Progenitor cell of endocrine pancreas (in vitro differentiated cells): ENCODE results near the gene DCLRE1C. TPM values are rescaled to one million over a fixed set of nuclear protein-coding genes. Genes with fewer than 3 reads are reported as not detected.
A peak's percentile ranks its signal among the peaks of the same experiment; 100 is the strongest.

ENCODE experiments used
- DNase-seq: peaks from one replicate; pipeline ENCODE4 v3.0.0; 2021; ENCODE audit warnings: low spot score; ENCODE audit not compliant: unreplicated experiment
- H3K27ac Mint-ChIP-seq: 2 replicates; pipeline ENCODE4 v1.8.0; 2021; ENCODE audit warnings: mild to moderate bottlenecking, moderate library complexity, mixed read lengths
- H3K27me3 Mint-ChIP-seq: 2 replicates; pipeline ENCODE4 v1.8.0; 2021; ENCODE audit warnings: mixed read lengths
- H3K36me3 Mint-ChIP-seq: 2 replicates; pipeline ENCODE4 v1.8.0; 2022; ENCODE audit warnings: mixed read lengths; ENCODE audit not compliant: insufficient read depth
- H3K4me1 Mint-ChIP-seq: 2 replicates; pipeline ENCODE4 v1.8.0; 2021; ENCODE audit warnings: low read depth, mixed read lengths
- H3K4me3 Mint-ChIP-seq: 2 replicates; pipeline ENCODE4 v1.8.0; 2021; ENCODE audit warnings: low read depth, mild to moderate bottlenecking, moderate library complexity, mixed read lengths
- H3K9me3 Mint-ChIP-seq: 2 replicates; pipeline ENCODE4 v1.8.0; 2021; ENCODE audit warnings: low read depth, mixed read lengths
- total RNA-seq: library from RNA; stranded (reverse); gene quantifications from 2 replicates; pipeline ENCODE4 v1.2.1, GENCODE V29; 2021
- TF ChIP-seq, protein P1 (sequence below): fragments of 200-600 bp; sonication (generic); IDR thresholded peaks from one replicate; pipeline ENCODE4 v1.5.0; 2021; ENCODE audit warnings: antibody characterized with exemption, mild to moderate bottlenecking; ENCODE audit not compliant: unreplicated experiment

The DCLRE1C gene
- total RNA-seq, 1 donor from 2014 or later = 13.5 TPM

DNA sequence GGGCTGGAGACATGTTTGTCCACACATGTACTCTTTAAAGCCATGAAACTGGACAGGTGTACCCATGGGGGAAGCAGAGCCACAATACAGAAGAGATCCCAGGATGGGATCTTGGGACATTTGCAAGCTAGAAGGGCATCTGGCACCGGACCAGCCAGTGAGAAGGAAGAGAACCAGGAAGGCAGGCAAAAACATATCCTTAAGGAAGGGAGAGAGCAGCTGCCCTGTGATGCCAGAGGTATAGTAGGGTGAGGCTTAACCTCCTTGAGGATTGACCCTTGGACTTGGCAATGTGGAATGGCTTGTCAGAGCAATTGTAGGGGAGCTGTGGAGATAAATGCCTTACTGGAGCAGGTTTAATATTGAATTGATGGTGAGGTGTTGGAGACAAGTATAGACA is 93.1 kb downstream of the DCLRE1C start:
- Mint-ChIP-seq H3K9me3 (no peaks in the 10 kb centered on the region), H3K27ac (no peak overlapping the region), H3K27me3 (no peaks in the 10 kb centered on the region), H3K36me3 (peaks cover 15% of the 10 kb centered on the region), H3K4me1 (peaks cover 4% of the 10 kb centered on the region), H3K4me3 (no peak overlapping the region)
- TF ChIP-seq, protein P1, sequence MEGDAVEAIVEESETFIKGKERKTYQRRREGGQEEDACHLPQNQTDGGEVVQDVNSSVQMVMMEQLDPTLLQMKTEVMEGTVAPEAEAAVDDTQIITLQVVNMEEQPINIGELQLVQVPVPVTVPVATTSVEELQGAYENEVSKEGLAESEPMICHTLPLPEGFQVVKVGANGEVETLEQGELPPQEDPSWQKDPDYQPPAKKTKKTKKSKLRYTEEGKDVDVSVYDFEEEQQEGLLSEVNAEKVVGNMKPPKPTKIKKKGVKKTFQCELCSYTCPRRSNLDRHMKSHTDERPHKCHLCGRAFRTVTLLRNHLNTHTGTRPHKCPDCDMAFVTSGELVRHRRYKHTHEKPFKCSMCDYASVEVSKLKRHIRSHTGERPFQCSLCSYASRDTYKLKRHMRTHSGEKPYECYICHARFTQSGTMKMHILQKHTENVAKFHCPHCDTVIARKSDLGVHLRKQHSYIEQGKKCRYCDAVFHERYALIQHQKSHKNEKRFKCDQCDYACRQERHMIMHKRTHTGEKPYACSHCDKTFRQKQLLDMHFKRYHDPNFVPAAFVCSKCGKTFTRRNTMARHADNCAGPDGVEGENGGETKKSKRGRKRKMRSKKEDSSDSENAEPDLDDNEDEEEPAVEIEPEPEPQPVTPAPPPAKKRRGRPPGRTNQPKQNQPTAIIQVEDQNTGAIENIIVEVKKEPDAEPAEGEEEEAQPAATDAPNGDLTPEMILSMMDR = no peak
- no peak for DNase-seq

DNA sequence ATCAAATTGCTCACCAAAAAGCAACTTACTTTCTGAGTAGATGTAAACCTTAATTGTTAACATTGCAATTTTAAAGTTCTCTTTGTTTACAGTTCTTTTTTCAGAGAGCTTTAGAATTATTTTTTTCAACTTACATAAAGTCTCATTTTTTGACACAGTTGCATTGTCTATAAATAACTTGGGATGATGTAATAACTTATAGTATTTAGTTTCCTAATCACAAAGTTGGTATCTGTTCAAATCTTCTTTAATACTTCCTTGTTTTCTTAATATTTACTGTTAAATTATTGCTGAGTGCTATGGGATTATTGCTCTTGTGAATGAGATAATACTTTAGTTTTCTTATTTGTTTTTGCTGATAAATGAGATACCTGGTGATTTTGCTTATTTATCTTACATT is 94.1 kb downstream of the DCLRE1C start:
- Mint-ChIP-seq H3K4me3 (no peak overlapping the region), H3K36me3 (peaks cover 12% of the 10 kb centered on the region), H3K9me3 (no peaks in the 10 kb centered on the region)

DNA sequence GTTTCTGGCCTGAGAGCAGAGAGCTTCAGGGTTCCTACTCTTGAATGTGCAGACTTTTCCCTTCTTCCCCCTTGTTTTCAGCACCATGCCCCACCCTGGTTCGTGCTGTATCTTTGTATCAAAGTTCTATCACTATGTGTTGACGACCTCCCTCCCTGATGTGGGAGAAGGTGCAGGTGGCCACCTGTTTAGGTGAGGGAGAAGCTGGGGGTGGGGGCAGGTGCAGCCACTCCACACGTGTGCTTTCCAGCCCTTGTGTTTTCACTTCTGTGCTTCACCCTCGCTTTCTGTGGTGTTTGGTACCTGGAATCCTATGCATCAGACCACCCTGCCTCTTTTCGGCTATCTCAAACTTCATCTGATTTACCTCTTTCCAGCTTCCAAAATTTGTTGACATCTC is 94.9 kb downstream of the DCLRE1C start:
- TF ChIP-seq, protein P1 = no peak
- H3K9me3 Mint-ChIP-seq = no peaks in the 10 kb centered on the region
- H3K4me3 Mint-ChIP-seq = no peak overlapping the region
- H3K27ac Mint-ChIP-seq = no peak overlapping the region
- peaks cover 12% of the 10 kb centered on the region for H3K36me3 Mint-ChIP-seq
- DNase-seq = no peak
- H3K4me1 Mint-ChIP-seq = peaks cover 4% of the 10 kb centered on the region
- H3K27me3 Mint-ChIP-seq = no peaks in the 10 kb centered on the region

More for the DNA sequence above, 94.1 kb downstream of the DCLRE1C start:
- TF ChIP-seq, protein P1 = no peak
- H3K27ac Mint-ChIP-seq = no peak overlapping the region
- DNase-seq = no peak
- no peaks in the 10 kb centered on the region for H3K27me3 Mint-ChIP-seq
- peaks cover 4% of the 10 kb centered on the region for H3K4me1 Mint-ChIP-seq

DNA sequence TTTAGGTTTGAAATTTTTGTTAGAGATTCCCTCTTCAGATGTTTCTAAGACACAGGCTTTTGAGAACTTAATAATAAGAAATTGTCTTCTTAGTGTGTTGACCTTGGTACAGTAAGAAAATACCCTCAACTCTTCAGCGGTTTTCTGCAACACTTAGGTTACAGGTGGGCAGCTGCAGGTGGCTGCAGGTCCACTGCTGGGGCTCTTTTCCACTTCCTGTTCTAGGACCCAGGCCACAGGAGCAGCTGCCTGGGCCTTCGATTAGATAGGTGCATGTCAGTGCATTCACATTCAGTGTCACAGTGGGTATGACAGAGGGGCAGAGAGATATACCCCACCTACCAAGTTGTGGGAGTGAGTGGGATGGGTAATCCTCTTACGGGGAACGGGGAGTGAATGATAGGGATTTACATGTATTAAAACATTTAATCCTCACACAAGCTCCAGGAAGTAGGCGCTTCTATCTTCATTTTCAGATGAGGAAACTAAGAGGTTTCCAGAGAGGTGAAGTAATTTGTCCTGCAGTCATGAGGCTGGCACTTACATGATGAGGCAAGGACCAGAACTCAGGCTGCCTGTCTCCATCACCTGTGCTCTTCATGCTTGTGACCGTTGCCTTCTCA is 95.4 kb downstream of the DCLRE1C start:
- H3K36me3 Mint-ChIP-seq = peaks cover 9% of the 10 kb centered on the region
- no peak overlapping the region for H3K4me3 Mint-ChIP-seq
- no peak for DNase-seq
- no peaks in the 10 kb centered on the region for H3K9me3 Mint-ChIP-seq
- peaks cover 4% of the 10 kb centered on the region for H3K4me1 Mint-ChIP-seq
- peak overlapping the region; percentile 52 for H3K27ac Mint-ChIP-seq
- no peaks in the 10 kb centered on the region for H3K27me3 Mint-ChIP-seq
- TF ChIP-seq, protein P1 = no peak

DNA sequence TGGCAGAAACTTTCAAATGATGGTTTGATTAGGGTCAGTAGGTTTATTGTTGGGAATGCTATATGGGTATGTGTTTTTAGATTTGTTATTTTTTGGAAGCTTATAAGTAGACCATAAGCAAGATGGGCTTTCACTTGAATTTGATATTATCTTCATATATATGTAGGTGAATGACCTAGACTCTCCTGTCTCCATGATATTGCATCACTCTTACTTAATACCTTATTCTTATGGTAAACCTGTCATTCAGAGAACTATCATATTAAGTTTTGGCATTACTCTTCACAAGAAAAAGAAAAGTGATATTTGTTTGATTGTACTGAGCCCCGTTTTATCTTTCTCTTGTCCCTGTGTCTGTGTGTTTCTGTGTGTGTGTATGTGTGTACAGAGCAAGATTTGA is 98.4 kb downstream of the DCLRE1C start:
- Mint-ChIP-seq H3K36me3 (peaks cover 8% of the 10 kb centered on the region), H3K9me3 (no peaks in the 10 kb centered on the region), H3K4me3 (no peak overlapping the region), H3K27ac (no peak overlapping the region), H3K27me3 (no peaks in the 10 kb centered on the region), H3K4me1 (peaks cover 3% of the 10 kb centered on the region)
- DNase-seq = no peak
- TF ChIP-seq, protein P1 = no peak
